Measurements from ENCODE around the gene NLK. TPM values are rescaled to one million over a fixed set of nuclear protein-coding genes. Genes with fewer than 3 reads are reported as not detected.
A peak's percentile ranks its signal among the peaks of the same experiment; 100 is the strongest.

The NLK gene
- total RNA-seq, 1 donor from 2014 or later = 17.5 TPM

- H3K9me3 Mint-ChIP-seq (ENCODE audit: unreplicated experiment) = peaks cover 7% of the 10 kb centered on the region
- peak overlapping the region; percentile 89 for H3K27ac Mint-ChIP-seq (ENCODE audit: unreplicated experiment)
- peaks cover 34% of the 10 kb centered on the region for H3K4me1 Mint-ChIP-seq (ENCODE audit: unreplicated experiment)
- H3K36me3 Mint-ChIP-seq (ENCODE audit: unreplicated experiment) = peaks cover 5% of the 10 kb centered on the region
- no peaks in the 10 kb centered on the region for H3K27me3 Mint-ChIP-seq (ENCODE audit: unreplicated experiment)
- TF ChIP-seq CTCF (IDR thresholded peaks at IDR 0.05) = no peak
- DNase-seq (ENCODE audit: extremely low spot score, unreplicated experiment) = no peak
- H3K4me3 Mint-ChIP-seq (ENCODE audit: unreplicated experiment) = no peak overlapping the region
Measured at GRCh38 chr17:28113269-28113668, 70.8 kb downstream of the NLK start.

GRCh38 chr17:28115046-28115445, 72.6 kb downstream of the NLK start:
- Mint-ChIP-seq H3K36me3 (ENCODE audit: unreplicated experiment) (peaks cover 5% of the 10 kb centered on the region), H3K27ac (ENCODE audit: unreplicated experiment) (no peak overlapping the region), H3K27me3 (ENCODE audit: unreplicated experiment) (no peaks in the 10 kb centered on the region), H3K9me3 (ENCODE audit: unreplicated experiment) (peaks cover 7% of the 10 kb centered on the region), H3K4me1 (ENCODE audit: unreplicated experiment) (peaks cover 48% of the 10 kb centered on the region), H3K4me3 (ENCODE audit: unreplicated experiment) (no peak overlapping the region)
- TF ChIP-seq CTCF (IDR thresholded peaks at IDR 0.05) = no peak
- DNase-seq (ENCODE audit: extremely low spot score, unreplicated experiment) = no peak

- Mint-ChIP-seq H3K27me3 (ENCODE audit: unreplicated experiment) (no peaks in the 10 kb centered on the region), H3K4me3 (ENCODE audit: unreplicated experiment) (no peak overlapping the region), H3K27ac (ENCODE audit: unreplicated experiment) (no peak overlapping the region), H3K4me1 (ENCODE audit: unreplicated experiment) (peaks cover 38% of the 10 kb centered on the region), H3K36me3 (ENCODE audit: unreplicated experiment) (peaks cover 3% of the 10 kb centered on the region), H3K9me3 (ENCODE audit: unreplicated experiment) (no peaks in the 10 kb centered on the region)
- TF ChIP-seq CTCF (IDR thresholded peaks at IDR 0.05) = no peak
- no peak for DNase-seq (ENCODE audit: extremely low spot score, unreplicated experiment)
Measured at GRCh38 chr17:28117304-28117703, 74.8 kb downstream of the NLK start.

- H3K9me3 Mint-ChIP-seq (ENCODE audit: unreplicated experiment) = no peaks in the 10 kb centered on the region
- H3K4me3 Mint-ChIP-seq (ENCODE audit: unreplicated experiment) = peak overlapping the region; percentile 30
- H3K4me1 Mint-ChIP-seq (ENCODE audit: unreplicated experiment) = peaks cover 30% of the 10 kb centered on the region
- peaks cover 11% of the 10 kb centered on the region for H3K36me3 Mint-ChIP-seq (ENCODE audit: unreplicated experiment)
- H3K27ac Mint-ChIP-seq (ENCODE audit: unreplicated experiment) = peak overlapping the region; percentile 77
- DNase-seq (ENCODE audit: extremely low spot score, unreplicated experiment) = no peak
- no peaks in the 10 kb centered on the region for H3K27me3 Mint-ChIP-seq (ENCODE audit: unreplicated experiment)
- TF ChIP-seq CTCF (IDR thresholded peaks at IDR 0.05) = no peak
Measured at GRCh38 chr17:28118362-28118761, 75.9 kb downstream of the NLK start.

GRCh38 chr17:28119046-28119445, 76.6 kb downstream of the NLK start:
- DNase-seq (ENCODE audit: extremely low spot score, unreplicated experiment) = no peak
- H3K4me3 Mint-ChIP-seq (ENCODE audit: unreplicated experiment) = no peak overlapping the region
- peaks cover 25% of the 10 kb centered on the region for H3K4me1 Mint-ChIP-seq (ENCODE audit: unreplicated experiment)
- no peaks in the 10 kb centered on the region for H3K9me3 Mint-ChIP-seq (ENCODE audit: unreplicated experiment)
- H3K27ac Mint-ChIP-seq (ENCODE audit: unreplicated experiment) = no peak overlapping the region
- TF ChIP-seq CTCF (IDR thresholded peaks at IDR 0.05) = no peak
- peaks cover 11% of the 10 kb centered on the region for H3K36me3 Mint-ChIP-seq (ENCODE audit: unreplicated experiment)
- H3K27me3 Mint-ChIP-seq (ENCODE audit: unreplicated experiment) = no peaks in the 10 kb centered on the region
